Fibroblast of peridontal ligament (primary cell): Measurements from ENCODE around the gene KRT82.

Experiments used
- DNase-seq: peaks from one replicate; pipeline ENCODE4 v3.0.0-alpha.2; 2010; ENCODE audit errors: extremely low read depth

KRT82 gene

DNA sequence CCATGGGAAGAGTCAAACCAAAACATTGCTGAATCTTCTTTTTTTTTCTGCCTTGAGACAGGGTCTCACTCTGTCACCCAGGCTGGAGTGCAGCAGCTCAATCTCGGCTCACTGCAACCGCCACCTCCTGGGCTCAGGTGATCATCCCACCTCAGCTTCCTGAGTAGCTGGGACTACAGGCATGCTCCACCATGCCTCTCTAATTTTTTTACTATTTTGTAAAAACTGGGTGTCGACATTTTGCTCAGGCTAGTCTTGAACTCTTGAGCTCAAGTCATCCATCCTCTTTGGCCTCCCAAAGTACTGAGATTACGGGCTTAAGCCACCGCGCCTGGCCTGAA is 29.5 kb upstream of the KRT82 start:
- no peak for DNase-seq

DNA sequence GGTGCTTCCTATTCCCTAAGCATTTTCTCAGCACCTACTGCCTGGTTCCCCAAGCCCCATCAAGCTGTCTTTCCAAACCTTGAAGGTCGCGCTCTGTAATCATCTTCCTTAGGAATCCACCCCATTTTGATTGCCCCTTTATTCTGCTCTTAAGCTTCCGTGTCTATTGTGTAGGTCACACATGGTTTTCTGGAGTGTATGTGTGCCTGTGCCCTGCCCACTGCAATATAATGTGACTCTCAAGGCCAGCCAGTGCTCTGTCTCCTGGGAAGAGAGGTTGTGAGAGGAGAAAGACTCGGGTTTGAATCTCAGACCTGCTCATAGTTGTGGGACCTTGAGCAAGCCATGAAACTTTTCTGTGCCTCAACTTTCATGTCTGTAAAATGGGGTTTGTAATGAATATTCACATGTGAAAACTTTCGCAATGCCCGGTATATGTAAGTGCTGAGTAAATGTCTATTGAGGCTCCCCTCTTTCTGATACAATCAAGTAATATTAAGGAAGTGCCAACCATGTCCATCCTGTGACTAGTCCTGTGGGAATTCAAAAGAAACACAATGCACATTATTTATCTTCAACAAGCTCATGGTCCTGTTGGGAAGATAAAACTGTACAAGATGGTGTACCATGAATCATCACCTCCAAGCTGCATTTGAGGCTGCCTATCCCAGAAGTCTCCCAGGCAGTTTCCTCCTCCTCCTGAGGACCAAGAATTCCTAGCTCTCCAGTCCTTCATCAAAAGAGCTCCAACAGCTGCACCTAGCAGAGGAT is 28.8 kb upstream of the KRT82 start:
- DNase-seq, result no peak

DNA sequence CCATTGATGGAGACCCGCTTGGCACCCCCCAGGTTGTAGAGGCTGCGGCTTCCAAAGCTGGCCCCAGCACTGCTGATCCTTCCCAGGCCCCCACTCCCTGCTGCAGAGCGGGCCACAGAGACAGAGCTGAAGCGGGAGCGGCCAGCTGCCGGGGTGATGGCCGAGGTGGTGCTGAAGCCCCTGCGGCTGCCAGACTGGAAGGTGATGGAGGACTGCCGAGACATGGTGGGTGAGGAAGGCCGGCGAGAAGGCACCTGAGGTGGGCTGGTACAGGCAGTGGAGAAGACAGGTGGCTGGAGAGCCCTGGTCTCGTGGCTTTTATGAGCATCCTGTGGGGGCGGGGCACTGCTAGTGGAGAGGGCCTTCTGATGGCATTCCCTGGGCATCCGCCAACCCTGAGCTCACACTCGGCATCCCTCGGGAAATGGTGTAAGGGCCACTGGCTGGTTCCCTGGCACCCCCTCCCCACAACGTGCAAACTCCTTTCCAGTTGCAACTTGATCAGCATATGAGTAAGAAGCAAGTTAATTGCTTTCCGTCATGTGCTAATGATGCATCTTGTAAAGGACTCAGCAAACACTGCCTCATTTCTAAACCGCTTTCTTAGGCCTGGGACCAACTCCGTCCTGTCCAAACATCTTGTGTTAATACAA is 28.1 kb upstream of the KRT82 start, which contains the start of gene KRT75:
KRT75 (minus strand) TSS at position 291 of the 653 bp plus-strand sequence; CDS start at position 224, 67 bp downstream.
- DNase-seq, result no peak

DNA sequence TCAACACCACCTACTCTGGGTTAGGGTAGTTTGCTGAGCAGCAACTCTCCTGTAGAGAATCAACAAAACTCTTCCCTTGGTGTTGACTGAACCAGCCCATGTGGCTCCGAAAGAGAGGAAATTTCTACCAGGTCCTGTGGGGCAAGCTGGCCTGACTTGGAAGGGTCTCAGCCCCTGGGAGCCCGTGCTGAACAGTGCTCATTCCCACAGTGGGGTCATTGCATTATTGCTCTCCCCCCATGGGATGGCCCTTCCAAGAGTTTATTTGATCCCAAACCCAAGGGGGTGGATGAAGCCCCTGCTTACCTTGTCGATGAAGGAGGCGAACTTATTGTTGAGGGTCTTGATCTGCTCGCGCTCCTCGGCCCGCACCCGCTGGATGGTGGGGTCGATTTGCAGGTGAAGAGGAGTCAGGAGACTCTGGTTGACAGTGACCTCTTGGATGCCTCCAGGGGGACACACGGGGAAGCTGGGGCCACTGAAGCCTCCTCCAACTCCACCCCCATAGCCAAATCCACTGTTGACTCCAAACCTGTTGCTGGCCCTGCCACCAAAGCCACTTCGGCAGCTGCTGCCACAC is 27.5 kb upstream of the KRT82 start:
- no peak for DNase-seq

DNA sequence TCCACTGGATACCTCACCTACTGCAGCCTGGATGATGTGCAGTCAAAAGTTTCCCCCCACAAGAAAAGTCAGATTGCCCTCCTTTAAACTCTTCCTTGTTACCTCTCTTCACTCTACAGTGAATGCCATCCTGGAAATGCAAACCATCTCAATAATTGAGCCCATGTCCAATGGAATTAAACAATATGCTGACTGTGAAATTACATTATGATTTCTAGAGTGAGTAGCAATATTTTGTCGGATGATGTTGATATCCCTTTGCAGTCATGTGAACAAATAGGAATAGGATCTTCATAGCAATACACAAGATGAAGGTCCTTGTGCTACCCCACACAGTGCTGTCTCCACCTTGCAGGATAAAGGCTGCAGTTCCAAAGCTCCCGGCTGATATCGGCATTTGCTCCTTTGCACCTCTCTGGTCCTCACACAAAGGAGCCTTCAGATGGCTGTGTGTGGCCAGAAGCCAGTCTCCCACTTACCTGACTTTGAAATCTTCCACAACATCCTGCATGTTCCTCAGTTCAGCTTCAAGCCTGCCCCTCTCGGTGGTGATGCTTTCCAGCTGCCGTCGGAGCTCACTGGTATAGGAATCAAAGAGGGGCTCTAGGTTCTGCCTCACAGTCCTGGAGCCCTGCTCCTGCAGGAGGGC is 26.5 kb upstream of the KRT82 start:
- DNase-seq, result no peak

DNA sequence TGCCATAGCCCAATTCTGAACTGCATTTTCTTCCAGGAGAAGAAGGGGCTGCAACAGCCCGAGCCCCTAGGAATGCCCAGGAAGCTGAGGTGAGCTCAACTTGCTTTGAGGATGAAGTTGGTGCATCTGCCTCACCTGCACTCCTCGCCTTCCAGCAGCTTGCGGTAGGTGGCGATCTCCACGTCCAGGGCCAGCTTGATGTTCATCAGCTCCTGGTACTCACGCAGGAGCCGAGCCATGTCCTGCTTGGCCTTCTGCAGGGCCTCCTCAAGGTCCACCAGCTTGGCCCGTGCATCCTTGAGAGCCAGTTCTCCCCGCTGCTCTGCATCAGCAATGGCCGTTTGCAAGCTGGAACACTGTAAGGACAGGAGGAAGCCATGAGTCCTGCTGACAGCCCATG is 22.0 kb upstream of the KRT82 start:
- no peak for DNase-seq

DNA sequence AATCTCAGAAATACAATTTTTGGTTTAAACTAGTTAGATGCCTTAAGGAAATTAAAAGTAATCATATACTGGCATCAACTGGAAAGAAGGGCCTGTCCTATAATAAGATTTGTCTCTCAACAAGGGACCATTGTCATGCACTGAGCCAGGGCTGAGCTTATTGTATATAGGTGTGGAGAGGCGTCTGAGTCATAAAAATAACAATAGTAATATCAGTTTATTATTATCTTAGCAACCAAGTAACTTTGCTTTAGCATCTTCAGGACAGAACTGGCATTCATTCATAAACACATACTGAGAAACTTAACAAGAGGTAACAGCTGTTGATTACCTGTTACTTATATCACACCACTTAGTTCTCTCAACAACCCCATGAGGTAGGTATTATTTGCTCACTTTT is 20.9 kb upstream of the KRT82 start:
- no peak for DNase-seq

DNA sequence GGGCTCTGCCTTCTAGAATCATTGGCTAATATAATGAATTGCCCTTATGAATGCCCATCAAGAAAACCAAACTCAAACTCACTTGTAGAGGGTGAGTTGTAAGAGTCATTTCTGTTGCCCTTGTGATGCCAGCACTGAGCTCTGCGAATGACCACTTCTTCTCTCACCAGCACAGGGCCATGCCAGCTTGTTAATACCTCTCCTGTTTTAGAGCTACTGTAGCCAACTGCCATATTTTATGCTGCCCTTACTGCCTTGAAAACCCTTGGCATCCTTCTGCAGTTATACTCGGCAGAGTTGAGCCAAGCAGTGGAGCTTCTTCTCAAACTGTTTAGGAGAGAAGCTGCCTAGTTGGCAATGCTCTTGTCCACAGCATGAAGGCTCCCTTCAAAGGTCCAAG is 19.9 kb upstream of the KRT82 start:
- no peak for DNase-seq

DNA sequence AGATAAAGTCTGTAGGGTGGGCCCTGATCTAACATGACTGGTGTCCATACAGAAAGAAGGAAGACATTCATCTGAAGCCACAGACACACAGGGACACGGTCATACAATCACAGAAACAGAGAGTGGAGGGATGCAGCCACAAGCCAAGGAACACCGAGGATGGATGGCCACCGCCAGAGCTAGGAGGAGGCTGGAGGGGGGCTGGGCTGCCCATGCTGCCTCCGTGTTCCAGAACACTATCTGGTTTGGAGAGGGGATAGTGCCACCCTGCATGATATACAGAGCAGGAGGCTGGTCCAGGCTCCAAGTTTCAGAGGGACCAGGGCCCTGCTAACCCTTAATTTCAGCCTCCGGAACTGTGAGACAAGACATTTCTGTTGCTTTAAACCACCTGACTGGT is 19.3 kb upstream of the KRT82 start:
- no peak for DNase-seq

DNA sequence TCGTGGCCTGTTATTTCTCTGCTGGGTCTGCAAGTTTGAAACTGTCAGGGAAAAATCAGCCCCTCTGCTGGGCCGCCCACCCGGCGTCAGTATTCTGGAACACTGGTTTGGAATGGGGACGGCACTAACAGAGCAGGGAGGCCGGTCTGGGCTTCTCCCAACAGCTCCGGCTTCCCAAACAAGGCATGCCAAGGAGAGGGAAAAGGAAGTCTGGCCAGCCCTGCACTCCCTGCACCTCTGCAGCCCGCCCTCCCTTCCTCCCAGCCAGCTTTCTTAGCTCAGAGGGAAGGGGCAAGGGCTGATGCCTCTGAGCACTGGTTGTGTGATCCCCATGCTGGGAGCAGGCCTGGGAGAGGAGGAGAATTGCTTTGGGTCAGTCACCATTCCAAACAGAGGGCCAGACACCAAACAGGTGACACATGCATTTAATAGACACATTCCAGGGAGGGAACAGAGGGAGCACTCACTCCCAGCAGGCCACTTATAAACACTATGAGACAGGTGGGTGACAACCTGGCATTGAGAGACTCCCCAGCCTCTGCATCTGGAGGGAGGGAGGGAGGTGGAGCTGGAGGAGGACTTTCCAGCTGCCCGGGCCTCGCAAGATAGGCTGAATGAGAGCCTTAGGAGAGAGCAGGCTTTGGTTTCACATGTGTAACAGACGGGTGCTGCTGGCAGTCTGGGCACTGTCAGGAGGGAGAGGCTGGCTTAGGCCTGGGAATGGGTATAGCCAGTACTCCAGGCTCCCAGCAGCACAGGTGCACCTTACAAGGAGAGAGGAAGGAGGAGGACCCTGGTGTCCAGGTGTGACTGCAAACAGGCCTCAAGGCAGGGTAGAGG is 17.7 kb upstream of the KRT82 start:
- DNase-seq, result no peak

DNA sequence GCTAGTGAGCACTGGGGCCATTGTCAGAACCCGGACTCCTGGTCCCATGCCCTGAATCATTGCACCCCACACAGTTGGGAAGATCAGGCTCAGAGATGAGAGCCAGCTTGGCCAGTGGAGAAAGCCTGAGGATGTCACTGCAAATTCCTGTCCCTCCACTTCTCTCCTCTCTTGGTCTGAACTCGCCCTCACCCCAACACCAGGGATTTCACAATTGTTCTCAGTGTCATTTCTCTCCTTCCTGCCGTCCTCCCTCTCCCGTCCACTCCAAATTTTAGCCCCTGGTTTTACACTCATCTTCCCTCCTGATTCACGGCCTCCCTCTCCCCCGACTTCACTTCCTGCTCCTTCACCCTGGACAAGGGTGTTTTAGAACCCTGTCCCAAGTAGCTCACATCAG is 16.9 kb upstream of the KRT82 start:
- DNase-seq, result no peak

DNA sequence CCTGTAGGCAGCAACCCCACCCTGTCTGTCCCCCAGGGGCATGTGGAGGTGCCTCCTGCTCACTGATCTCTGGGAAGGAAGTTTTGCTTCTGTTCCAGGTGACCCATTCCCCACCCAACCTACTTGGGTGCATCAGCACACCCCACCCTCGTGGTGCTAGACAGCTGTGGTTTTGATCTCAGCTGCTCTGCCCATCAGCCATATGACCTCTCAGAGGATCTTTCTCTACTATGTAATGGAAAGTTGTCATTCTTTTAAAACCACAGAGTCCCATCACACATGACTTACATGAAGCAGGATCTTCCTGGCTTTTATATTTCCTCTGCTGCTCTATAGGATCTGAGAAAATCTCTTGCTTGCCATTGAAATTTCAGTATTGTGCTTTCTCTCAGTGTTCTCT is 13.5 kb upstream of the KRT82 start:
- DNase-seq, result no peak

DNA sequence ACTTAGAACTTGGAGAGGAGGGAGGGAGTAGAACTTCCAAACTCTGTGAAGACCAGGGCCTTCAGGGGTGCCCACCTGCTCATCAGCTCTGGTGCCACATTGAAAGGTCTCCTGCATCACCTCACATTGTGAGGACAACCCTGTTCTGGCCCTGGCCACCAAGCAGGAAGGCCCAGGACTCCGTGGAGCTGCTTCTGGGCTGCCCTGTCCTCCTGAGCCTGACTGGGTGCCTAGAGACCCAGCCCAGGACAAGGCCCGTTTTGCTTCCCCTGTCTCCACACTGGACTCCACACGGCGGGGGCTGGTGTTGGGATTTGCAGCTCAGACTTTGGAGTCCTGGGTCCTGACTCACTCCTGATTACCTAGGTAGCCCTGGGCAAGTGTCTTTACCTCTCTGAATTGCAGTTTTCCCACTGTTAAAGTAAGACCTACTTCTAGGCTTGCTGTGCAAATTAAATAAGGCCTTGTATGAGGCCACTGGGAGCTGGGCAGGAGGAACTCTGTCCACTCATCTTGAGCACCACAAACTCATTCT is 12.5 kb upstream of the KRT82 start:
- DNase-seq, result no peak

DNA sequence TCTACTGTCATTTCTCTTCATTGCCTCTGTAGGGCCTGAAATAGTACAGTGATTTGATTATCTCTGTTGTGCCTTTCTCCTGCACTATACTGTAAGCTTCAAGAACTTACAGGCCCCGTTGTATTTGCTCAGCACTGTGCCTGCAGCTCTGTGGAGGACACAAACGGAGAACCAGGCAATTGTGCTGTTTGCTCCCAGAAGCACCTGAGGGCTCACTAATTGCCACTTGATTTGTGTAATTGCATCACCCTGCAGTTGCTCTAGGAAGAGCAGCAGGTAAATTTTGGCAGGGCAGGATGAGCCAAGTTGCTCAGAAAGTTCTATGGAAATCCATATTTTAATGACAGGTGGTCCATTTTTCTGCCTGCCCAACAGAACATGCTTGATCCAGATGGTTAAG is 11.6 kb upstream of the KRT82 start:
- DNase-seq, result no peak

DNA sequence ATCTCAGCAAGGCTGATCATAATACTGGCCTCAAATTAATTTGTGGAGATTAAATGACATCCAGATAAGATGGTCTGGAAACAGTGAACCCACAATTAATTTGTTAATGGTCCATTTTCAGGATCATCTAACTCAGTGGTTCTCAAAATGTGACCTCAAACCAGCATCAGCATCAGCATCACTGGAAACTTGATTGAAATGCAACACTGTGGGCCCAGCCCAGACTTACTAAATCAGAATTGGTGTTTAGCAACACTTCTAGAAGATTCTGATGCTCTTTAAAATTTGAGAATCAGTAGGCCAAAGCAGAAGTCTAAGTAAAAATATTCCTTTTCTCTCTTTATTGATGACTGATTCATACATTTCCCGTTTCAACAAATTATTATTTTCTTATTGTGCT is 10.7 kb upstream of the KRT82 start:
- no peak for DNase-seq

DNA sequence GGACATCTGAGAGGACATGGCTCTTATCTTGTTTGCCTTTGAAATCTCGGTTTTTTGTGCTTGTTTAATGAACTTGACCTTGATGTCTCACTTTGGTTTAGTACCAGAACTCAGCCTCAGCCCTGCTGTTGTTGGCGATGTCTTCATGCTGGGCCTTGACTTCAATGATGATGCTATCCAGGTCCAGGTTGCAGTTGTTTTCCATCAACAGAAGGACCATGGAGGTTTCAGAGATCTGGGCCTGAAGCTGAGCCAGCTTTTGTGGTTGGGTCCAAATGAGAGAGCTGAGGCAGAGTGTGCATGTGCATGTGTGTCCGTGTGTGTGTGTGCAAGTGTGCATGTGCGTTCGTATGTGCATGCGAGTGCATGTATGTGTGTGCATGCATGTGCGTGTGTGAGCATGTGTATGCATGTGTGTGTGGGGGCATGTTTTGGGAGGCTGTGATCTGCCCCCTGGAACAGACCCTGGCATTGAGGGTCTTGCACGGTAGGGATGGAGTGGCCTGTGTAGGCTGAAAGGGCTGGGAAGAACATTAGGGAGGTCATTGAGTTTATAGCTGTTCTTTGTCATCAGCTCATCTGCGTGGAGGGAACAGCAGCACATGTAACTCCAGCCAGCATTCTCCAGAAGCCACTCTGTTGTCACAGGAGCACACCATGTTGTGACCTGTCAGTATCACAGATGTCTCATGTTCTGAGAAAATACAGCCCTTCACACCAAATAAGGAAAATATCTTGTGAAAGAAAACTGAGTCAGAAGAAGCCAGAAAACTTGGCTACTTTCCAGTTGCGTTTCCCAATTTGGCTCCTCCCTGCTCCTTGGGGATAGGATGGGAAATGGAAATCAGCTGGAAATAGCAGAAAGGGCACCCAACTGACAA is 10.0 kb upstream of the KRT82 start:
- DNase-seq, result peak; percentile 65

DNA sequence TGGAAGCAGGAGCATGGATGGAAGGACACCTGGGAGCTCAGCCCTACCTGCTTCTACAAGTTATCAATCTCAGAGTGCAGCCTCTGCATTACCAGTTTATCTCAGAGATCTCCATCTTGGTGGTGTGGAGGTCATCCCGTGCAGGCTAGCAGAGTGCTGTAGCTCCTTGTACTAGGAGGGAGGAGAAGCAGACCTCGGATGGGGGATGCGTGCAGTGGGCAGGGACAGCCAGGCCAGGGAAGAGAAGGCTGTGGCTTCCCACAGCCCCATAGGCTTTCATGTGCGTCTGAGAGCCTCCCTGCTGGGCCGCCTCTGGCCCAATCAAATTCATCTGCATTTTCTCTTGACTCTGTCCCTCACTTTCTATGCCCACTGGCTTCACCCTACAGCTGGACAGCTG is 8.8 kb upstream of the KRT82 start:
- no peak for DNase-seq

DNA sequence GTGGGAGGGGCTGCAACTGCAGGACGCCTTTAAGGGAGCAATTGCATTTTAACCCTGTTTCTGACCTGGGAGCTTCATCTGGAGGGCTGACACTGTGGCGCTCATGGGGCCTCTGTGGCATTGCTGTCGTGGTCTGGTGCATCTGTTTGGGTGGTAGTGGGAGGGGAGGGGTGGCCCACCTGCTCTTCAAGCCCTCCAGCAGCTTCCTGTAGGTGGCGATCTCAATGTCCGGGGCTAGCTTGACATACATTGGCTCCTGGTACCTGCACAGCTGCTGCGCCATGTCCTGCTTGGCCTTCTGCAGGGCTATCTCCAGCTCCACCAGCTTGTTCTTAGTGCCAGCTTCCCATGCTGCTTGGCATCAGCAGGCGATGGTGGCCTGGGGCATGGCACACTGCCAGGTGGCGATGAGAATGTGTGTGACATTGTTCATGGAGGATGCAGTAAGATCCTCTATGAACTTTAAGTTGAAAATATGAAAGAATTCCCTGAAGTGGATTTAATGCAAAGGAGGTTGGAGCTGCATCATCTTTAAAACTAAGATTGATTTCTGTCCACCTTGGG is 7.7 kb upstream of the KRT82 start:
- no peak for DNase-seq

DNA sequence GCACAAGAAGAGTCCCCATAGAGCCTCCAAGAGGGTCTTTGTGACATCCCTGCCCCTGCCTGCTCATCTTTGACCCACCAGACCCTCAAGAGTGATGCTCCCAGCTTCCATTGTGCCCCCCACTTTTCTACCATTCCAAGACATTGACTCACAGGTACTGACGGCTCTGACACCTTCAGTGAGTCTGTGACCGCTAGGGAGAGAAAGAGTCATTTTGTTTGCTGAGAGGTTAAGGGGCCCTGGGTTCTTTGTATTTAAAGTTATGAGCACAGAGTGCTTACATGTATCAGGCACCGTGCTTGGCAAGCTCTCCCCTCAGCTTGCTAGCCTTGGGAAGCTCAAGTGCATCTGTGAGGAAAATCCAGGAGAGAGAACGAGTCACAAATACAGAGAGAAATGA is 7.1 kb upstream of the KRT82 start:
- no peak for DNase-seq

DNA sequence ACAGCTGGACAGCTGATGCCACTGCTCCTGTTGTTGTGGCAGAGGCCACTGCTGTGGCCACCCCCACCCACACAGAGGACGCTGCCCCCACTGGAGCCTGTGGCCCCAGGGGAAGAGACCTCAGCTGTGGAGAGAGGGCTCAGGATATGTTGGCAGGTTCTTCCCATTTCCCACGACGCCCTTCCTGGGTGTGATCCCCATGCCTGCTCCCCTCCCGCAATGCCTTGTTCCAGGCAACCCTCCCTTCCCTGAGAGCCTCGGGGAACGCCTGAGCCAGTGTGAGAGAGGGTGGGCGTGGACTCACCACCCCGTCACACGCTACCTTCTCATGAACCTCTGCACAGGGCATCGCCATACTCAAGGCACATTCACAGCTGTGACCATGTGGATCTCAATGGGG is 5.7 kb upstream of the KRT82 start:
- DNase-seq, result no peak
